ENCODE results near the gene IGLL5. TPM values are rescaled to one million over a fixed set of nuclear protein-coding genes. Genes with fewer than 3 reads are reported as not detected.

IGLL5 gene
- total and polyA plus RNA-seq, 2 donors (not counting 1 experiment from before 2014, with no cell fraction given): not detected

GRCh38 chr22:22927196-22927887 is 39.7 kb downstream of the IGLL5 start:
- Histone ChIP-seq H3K27ac (ENCODE audit: insufficient read depth, low read length) (no peak overlapping the region), H3K79me2 (ENCODE audit: control insufficient read depth, insufficient read depth, low read length) (no peaks in the 10 kb centered on the region), H3K9me3 (ENCODE audit: control insufficient read depth, insufficient read depth, low read depth, low read length) (no peaks in the 10 kb centered on the region), H3K4me3 (replicated peaks in 1 of 4; ENCODE audit: control extremely low read depth in 1 of 4, insufficient read depth in 1 of 4, low read depth in 3 of 4, low read length in 4 of 4) (no peak overlapping the region), H3K4me1 (ENCODE audit: control insufficient read depth, extremely low read depth, insufficient read depth, low read length) (no peaks in the 10 kb centered on the region), H3K4me2 (ENCODE audit: extremely low read depth, insufficient read depth, low read length) (no peak overlapping the region), H3K36me3 (ENCODE audit: control insufficient read depth, insufficient read depth, low read length) (no peaks in the 10 kb centered on the region), H3K9ac (ENCODE audit: insufficient read depth, low read length) (no peak overlapping the region), H4K20me1 (ENCODE audit: control insufficient read depth, extremely low read depth, insufficient read depth, low read length) (no peaks in the 10 kb centered on the region), H2AFZ (ENCODE audit: low read length) (no peak overlapping the region), H3K27me3 (ENCODE audit: control insufficient read depth, insufficient read depth, low read length) (no peaks in the 10 kb centered on the region)
- DNase-seq (ENCODE audit: low read depth in 2 of 2): no peak
- TF ChIP-seq CTCF (conservative IDR thresholded peaks at IDR 0.05 in 1 of 2, IDR thresholded peaks at IDR 0.05 in 1 of 2; ENCODE audit: low read depth in 1 of 2, low read length in 2 of 2) (no peak), EZH2 (IDR thresholded peaks at IDR 0.05; ENCODE audit: low read length, missing control alignments) (no peak)

- Histone ChIP-seq H3K4me2 (ENCODE audit: extremely low read depth, insufficient read depth, low read length) (no peak overlapping the region), H4K20me1 (ENCODE audit: control insufficient read depth, extremely low read depth, insufficient read depth, low read length) (no peaks in the 10 kb centered on the region), H3K9me3 (ENCODE audit: control insufficient read depth, insufficient read depth, low read depth, low read length) (no peaks in the 10 kb centered on the region), H3K27ac (ENCODE audit: insufficient read depth, low read length) (no peak overlapping the region), H3K4me3 (replicated peaks in 1 of 4; ENCODE audit: control extremely low read depth in 1 of 4, insufficient read depth in 1 of 4, low read depth in 3 of 4, low read length in 4 of 4) (no peak overlapping the region), H3K79me2 (ENCODE audit: control insufficient read depth, insufficient read depth, low read length) (no peaks in the 10 kb centered on the region), H3K27me3 (ENCODE audit: control insufficient read depth, insufficient read depth, low read length) (no peaks in the 10 kb centered on the region), H3K4me1 (ENCODE audit: control insufficient read depth, extremely low read depth, insufficient read depth, low read length) (no peaks in the 10 kb centered on the region), H2AFZ (ENCODE audit: low read length) (no peak overlapping the region), H3K36me3 (ENCODE audit: control insufficient read depth, insufficient read depth, low read length) (no peaks in the 10 kb centered on the region), H3K9ac (ENCODE audit: insufficient read depth, low read length) (no peak overlapping the region)
- TF ChIP-seq EZH2 (IDR thresholded peaks at IDR 0.05; ENCODE audit: low read length, missing control alignments): no peak
- TF ChIP-seq CTCF (conservative IDR thresholded peaks at IDR 0.05 in 1 of 2, IDR thresholded peaks at IDR 0.05 in 1 of 2; ENCODE audit: low read depth in 1 of 2, low read length in 2 of 2): no peak
- peak in 1 of 2 donors; percentile 3 for DNase-seq (ENCODE audit: low read depth in 2 of 2)
These were observed 40.5 kb downstream of the IGLL5 start for GRCh38 chr22:22927888-22928665.

GRCh38 chr22:22928666-22929380 is 41.2 kb downstream of the IGLL5 start:
- TF ChIP-seq EZH2 (IDR thresholded peaks at IDR 0.05; ENCODE audit: low read length, missing control alignments) (no peak), CTCF (conservative IDR thresholded peaks at IDR 0.05 in 1 of 2, IDR thresholded peaks at IDR 0.05 in 1 of 2; ENCODE audit: low read depth in 1 of 2, low read length in 2 of 2) (no peak)
- Histone ChIP-seq H3K9ac (ENCODE audit: insufficient read depth, low read length) (no peak overlapping the region), H4K20me1 (ENCODE audit: control insufficient read depth, extremely low read depth, insufficient read depth, low read length) (no peaks in the 10 kb centered on the region)

More at GRCh38 chr22:22928666-22929380, 41.2 kb downstream of the IGLL5 start:
- H3K4me1 ChIP-seq (ENCODE audit: control insufficient read depth, extremely low read depth, insufficient read depth, low read length): no peaks in the 10 kb centered on the region
- H3K4me3 ChIP-seq (replicated peaks in 1 of 4; ENCODE audit: control extremely low read depth in 1 of 4, insufficient read depth in 1 of 4, low read depth in 3 of 4, low read length in 4 of 4): no peak overlapping the region
- no peaks in the 10 kb centered on the region for H3K9me3 ChIP-seq (ENCODE audit: control insufficient read depth, insufficient read depth, low read depth, low read length)
- H3K36me3 ChIP-seq (ENCODE audit: control insufficient read depth, insufficient read depth, low read length): no peaks in the 10 kb centered on the region
- no peaks in the 10 kb centered on the region for H3K27me3 ChIP-seq (ENCODE audit: control insufficient read depth, insufficient read depth, low read length)
- no peak overlapping the region for H3K4me2 ChIP-seq (ENCODE audit: extremely low read depth, insufficient read depth, low read length)
- H3K27ac ChIP-seq (ENCODE audit: insufficient read depth, low read length): no peak overlapping the region
- no peak overlapping the region for H2AFZ ChIP-seq (ENCODE audit: low read length)
- DNase-seq (ENCODE audit: low read depth in 2 of 2): peak; percentile 27 to 30
- no peaks in the 10 kb centered on the region for H3K79me2 ChIP-seq (ENCODE audit: control insufficient read depth, insufficient read depth, low read length)

Measured in fibroblast of lung (primary cell).